NT2/D1 (cell line): ENCODE data around the gene SMS.

ENCODE experiments used
- SUZ12 ChIP-seq: IDR thresholded peaks from 2 replicates; pipeline ENCODE4 v1.6.1; 2011; ENCODE audit not compliant: insufficient read length, insufficient read depth; ENCODE audit errors: extremely low read depth
- YY1 ChIP-seq: IDR thresholded peaks from 2 replicates; pipeline ENCODE4 v1.6.1; 2011; ENCODE audit not compliant: insufficient read length, insufficient read depth
- ZNF274 ChIP-seq: IDR thresholded peaks from 2 replicates; pipeline ENCODE4 v1.6.1; 2011; ENCODE audit warnings: mild to moderate bottlenecking, low read depth, low read length

GRCh38 chrX:21974011-21974385 is 33.5 kb downstream of the SMS start:
- TF ChIP-seq SUZ12 (no peak), YY1 (no peak), ZNF274 (no peak)
